GM23338 (cell line): Measurements from ENCODE around the gene YTHDF1. TPM values are rescaled to one million over a fixed set of nuclear protein-coding genes. Genes with fewer than 3 reads are reported as not detected.

Experiments used
- ATAC-seq: fragments of 200-7000 bp; cut with Tn5 transposase; 3 replicates; pipeline ENCODE4 v1.9.1; 2020
- DNase-seq: peaks from one replicate; pipeline ENCODE4 v3.0.0-alpha.2; 2015; ENCODE audit warnings: low spot score
- H2AFZ ChIP-seq: fragments of 200-600 bp; sonication (generic); 2 replicates; pipeline ENCODE4 v1.8.0; 2016; ENCODE audit warnings: antibody characterized with exemption, mild to moderate bottlenecking, moderate library complexity
- H3F3A ChIP-seq: fragments of 200-600 bp; sonication (generic); replicated peaks from 2 replicates; pipeline ENCODE4 v1.8.0; 2017; ENCODE audit warnings: antibody characterized with exemption, mixed run types, low read depth
- H3K27ac ChIP-seq: fragments of 200-600 bp; sonication (generic); 2 replicates; pipeline ENCODE4 v1.6.1; 2016; ENCODE audit warnings: low read depth
- H3K27me3 ChIP-seq: fragments of 200-600 bp; sonication (generic); 2 replicates; pipeline ENCODE4 v1.8.0; 2016; ENCODE audit warnings: mild to moderate bottlenecking, mixed run types, moderate library complexity; ENCODE audit not compliant: insufficient read depth
- H3K36me3 ChIP-seq: fragments of 200-600 bp; sonication (generic); 2 replicates; pipeline ENCODE4 v1.8.0; 2016; ENCODE audit warnings: mild to moderate bottlenecking; ENCODE audit not compliant: insufficient read depth
- H3K4me1 ChIP-seq: fragments of 200-600 bp; sonication (generic); 2 replicates; pipeline ENCODE4 v1.8.0; 2016; ENCODE audit warnings: mild to moderate bottlenecking, moderate library complexity; ENCODE audit not compliant: insufficient read depth
- H3K4me2 ChIP-seq: fragments of 200-600 bp; sonication (generic); 2 replicates; pipeline ENCODE4 v1.7.1; 2017; ENCODE audit warnings: mixed run types
- H3K4me3 ChIP-seq: fragments of 200-600 bp; sonication (generic); 2 replicates; pipeline ENCODE4 v1.6.1; 2016; ENCODE audit warnings: mixed run types
- H3K79me2 ChIP-seq: fragments of 200-600 bp; sonication (generic); replicated peaks from 2 replicates; pipeline ENCODE4 v1.8.0; 2017; ENCODE audit warnings: mild to moderate bottlenecking; ENCODE audit not compliant: insufficient read depth
- H3K9me2 ChIP-seq: fragments of 200-600 bp; sonication (generic); 2 replicates; pipeline ENCODE4 v1.8.0; 2017; ENCODE audit not compliant: insufficient read depth
- H4K20me1 ChIP-seq: fragments of 200-600 bp; sonication (generic); replicated peaks from 2 replicates; pipeline ENCODE4 v1.8.0; 2017; ENCODE audit warnings: mild to moderate bottlenecking; ENCODE audit not compliant: insufficient read depth
- H3K27ac Mint-ChIP-seq: 2 replicates; pipeline ENCODE4 v1.8.0; 2020; ENCODE audit warnings: inconsistent platforms, mild to moderate bottlenecking, moderate library complexity, mixed read lengths
- H3K27me3 Mint-ChIP-seq: 3 replicates; pipeline ENCODE4 v1.8.0; 2022; ENCODE audit warnings: low read depth, mild to moderate bottlenecking, moderate library complexity, mixed read lengths, inconsistent platforms; ENCODE audit not compliant: insufficient read depth, poor library complexity
- H3K36me3 Mint-ChIP-seq: 3 replicates; pipeline ENCODE4 v1.8.0; 2021; ENCODE audit warnings: low read depth, mild to moderate bottlenecking, inconsistent platforms, moderate library complexity, mixed read lengths
- H3K4me1 Mint-ChIP-seq: 3 replicates; pipeline ENCODE4 v1.8.0; 2020; ENCODE audit warnings: mild to moderate bottlenecking, inconsistent platforms, mixed read lengths
- H3K4me3 Mint-ChIP-seq: 3 replicates; pipeline ENCODE4 v1.8.0; 2021; ENCODE audit warnings: moderate library complexity, mild to moderate bottlenecking, inconsistent platforms, mixed read lengths
- H3K9me3 Mint-ChIP-seq: 3 replicates; pipeline ENCODE4 v1.8.0; 2020; ENCODE audit warnings: moderate library complexity, mild to moderate bottlenecking, inconsistent platforms, mixed read lengths
- EZH2 ChIP-seq: fragments of 200-600 bp; sonication (generic); IDR thresholded peaks from one replicate; pipeline ENCODE4 v1.8.0; 2017; ENCODE audit warnings: antibody characterized with exemption, mild to moderate bottlenecking, low read depth; ENCODE audit not compliant: unreplicated experiment
- JUNB ChIP-seq: IDR thresholded peaks from one replicate; pipeline ENCODE4 v1.6.1; 2016; ENCODE audit warnings: antibody characterized with exemption; ENCODE audit not compliant: unreplicated experiment
- POLR2AphosphoS5 ChIP-seq: IDR thresholded peaks from 2 replicates; pipeline ENCODE4 v1.6.1; 2016; ENCODE audit warnings: antibody characterized with exemption, low read depth
- REST ChIP-seq: IDR thresholded peaks from one replicate; pipeline ENCODE4 v1.6.1; 2018; ENCODE audit warnings: antibody characterized with exemption; ENCODE audit not compliant: unreplicated experiment
- ZNF331 ChIP-seq: fragments of 250-450 bp; sonication (Bioruptor Pico); IDR thresholded peaks from 2 replicates; pipeline ENCODE4 v1.5.0; 2020; ENCODE audit warnings: low read depth, mild to moderate bottlenecking, moderate library complexity
- ZNF462 ChIP-seq: fragments of 250-450 bp; sonication (Bioruptor Pico); IDR thresholded peaks from 2 replicates; pipeline ENCODE4 v1.5.0; 2020; ENCODE audit warnings: mild to moderate bottlenecking, moderate library complexity
- polyA plus RNA-seq: library from polyadenylated mRNA; unstranded; fragments of >200 nt; fragmentation: Nextera tagmentation; extraction: Ambion mirVana; gene quantifications from 2 replicates; pipeline ENCODE4 v1.2.1, GENCODE V29; 2016
- total RNA-seq: library from RNA; depleted of rRNA; stranded (reverse); fragments of >200 nt; shearing (Covaris generic); gene quantifications from 2 replicates; pipeline ENCODE4 v1.2.3, GENCODE V29; 2014
- TF ChIP-seq, protein P1 (sequence below), 2 experiments: fragments of 200-600 bp in 1 of 2; sonication (generic) in 1 of 2; conservative IDR thresholded peaks; 2 replicates each; pipeline versions ENCODE4 v1.5.1 to v1.6.1; 2016 to 2017; ENCODE audit warnings: antibody characterized with exemption in 2 of 2, low read depth in 2 of 2, mild to moderate bottlenecking in 2 of 2, moderate library complexity in 1 of 2

YTHDF1 gene
- total and polyA plus RNA-seq, 2 experiments from 2014 or later = 30.9 to 64.3 TPM

DNA sequence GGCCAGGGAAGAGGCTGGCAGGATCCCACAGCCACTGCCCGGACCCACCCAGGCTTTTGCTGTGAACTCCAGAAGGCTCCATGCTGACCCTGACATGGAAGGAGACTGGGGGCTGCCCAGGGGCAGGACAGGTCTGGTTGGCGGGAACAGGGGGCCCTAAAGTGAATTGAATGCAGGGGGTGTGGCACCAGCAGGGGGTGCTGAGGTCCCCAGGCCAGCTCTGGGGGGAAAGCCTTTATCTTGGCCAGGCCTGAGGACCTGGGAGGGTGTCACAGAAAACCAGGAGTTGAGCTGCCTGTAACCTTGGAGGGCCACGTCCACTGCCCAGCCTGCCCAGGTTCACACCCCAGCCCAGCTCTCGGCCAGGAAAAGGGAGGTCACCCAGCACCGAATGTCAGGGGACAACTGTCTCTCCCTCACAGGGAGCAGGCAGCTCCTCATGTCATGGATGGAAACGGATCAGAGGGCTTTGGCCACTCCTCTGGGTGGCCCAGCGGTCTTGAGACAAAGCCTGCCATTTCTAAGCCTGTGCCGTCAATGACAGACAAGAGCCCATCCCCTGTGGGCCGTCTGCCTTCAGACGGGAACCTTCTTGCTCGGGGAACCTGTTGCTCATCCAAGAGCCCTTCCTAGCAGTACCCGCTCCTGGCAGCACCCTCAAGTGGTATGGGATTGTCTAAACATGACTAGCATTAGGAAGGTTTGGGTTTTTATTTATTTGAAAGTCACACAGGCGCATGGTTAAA lies 2.9 kb upstream of the YTHDF1 start:
- TF ChIP-seq, protein P1, sequence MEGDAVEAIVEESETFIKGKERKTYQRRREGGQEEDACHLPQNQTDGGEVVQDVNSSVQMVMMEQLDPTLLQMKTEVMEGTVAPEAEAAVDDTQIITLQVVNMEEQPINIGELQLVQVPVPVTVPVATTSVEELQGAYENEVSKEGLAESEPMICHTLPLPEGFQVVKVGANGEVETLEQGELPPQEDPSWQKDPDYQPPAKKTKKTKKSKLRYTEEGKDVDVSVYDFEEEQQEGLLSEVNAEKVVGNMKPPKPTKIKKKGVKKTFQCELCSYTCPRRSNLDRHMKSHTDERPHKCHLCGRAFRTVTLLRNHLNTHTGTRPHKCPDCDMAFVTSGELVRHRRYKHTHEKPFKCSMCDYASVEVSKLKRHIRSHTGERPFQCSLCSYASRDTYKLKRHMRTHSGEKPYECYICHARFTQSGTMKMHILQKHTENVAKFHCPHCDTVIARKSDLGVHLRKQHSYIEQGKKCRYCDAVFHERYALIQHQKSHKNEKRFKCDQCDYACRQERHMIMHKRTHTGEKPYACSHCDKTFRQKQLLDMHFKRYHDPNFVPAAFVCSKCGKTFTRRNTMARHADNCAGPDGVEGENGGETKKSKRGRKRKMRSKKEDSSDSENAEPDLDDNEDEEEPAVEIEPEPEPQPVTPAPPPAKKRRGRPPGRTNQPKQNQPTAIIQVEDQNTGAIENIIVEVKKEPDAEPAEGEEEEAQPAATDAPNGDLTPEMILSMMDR (conservative IDR thresholded peaks at IDR 0.05; ENCODE audit: low read depth in 2 of 2) = peak in 1 of 2 experiments; percentile 21; a peak in 2 of 4 replicates
- TF ChIP-seq JUNB = no peak
- no peak for TF ChIP-seq REST
- no peak for TF ChIP-seq ZNF331 (CRISPR knock-in tag)
- no peak for TF ChIP-seq POLR2AphosphoS5
- no peak for TF ChIP-seq ZNF462 (CRISPR knock-in tag)
- no peak for TF ChIP-seq EZH2
- Mint-ChIP-seq H3K9me3 (no peaks in the 10 kb centered on the region), H3K36me3 (peaks cover 15% of the 10 kb centered on the region), H3K27ac (no peak overlapping the region), H3K27me3 (peaks cover 11% of the 10 kb centered on the region), H3K4me1 (peaks cover 20% of the 10 kb centered on the region), H3K4me3 (no peak overlapping the region)
- Histone ChIP-seq H3K9me2 (no peaks in the 10 kb centered on the region), H3K4me2 (no peak overlapping the region), H2AFZ (no peak overlapping the region), H3K27ac (no peak overlapping the region), H3K27me3 (no peaks in the 10 kb centered on the region), H3K4me3 (no peak overlapping the region), H3F3A (0 out of 2 replicates have a peak, but pooled peaks cover 9% of the 10 kb centered on the region), H3K4me1 (peaks cover 11% of the 10 kb centered on the region), H3K79me2 (peaks cover 18% of the 10 kb centered on the region), H3K36me3 (peaks cover 7% of the 10 kb centered on the region), H4K20me1 (peaks cover 11% of the 10 kb centered on the region)
- no peak for ATAC-seq
- no peak for DNase-seq
